NCI-H1417 treated with DMSO at 0.1 percent for 48 hours (cell line): Measurements from ENCODE around the gene WWC2.

Experiments used
- DNase-seq: peaks from one replicate; lab custom pipeline; 2025; lab: John Stamatoyannopoulos, UW

The WWC2 gene

DNA sequence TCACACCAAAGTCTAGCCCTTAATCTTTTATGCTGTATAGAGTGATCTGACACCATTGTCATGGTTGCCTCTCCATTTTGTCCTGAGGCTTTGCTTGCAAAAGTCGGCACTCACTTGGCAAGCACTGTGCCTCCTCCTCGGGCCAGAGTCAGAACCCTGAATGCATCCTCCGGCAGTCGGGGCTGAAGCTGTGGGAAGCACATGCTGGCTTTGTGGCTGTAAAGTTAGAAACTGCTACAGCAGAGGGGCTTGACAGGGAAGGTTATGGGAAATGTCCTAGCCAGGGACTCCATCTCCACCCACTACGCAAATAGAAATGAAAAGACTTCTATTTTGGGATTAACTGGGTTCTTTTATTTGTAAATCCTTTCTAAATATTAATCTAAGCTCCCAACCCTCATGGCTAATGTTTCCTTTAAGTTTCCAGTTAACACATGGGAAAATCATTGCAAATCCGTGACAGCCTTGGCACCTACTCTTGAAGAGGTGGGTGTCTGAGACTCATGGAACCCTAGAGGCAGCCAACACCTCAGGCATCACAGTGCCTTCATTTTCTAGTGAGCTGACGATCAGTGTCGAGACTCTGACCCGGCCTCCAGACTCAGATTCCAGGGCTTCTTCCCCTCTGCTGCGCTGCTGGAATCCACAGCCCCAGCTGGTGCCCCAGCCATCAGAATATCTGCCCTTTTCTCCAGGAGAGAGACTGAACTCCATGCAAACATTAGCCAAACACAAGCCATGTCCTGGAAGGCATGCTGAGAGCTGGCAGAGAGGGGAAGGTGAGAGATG is 231.1 kb downstream of the WWC2 start:
- DNase-seq = no peak

- DNase-seq = no peak
These were observed 231.8 kb downstream of the WWC2 start for GRCh38 chr4:183330841-183331240.

DNA sequence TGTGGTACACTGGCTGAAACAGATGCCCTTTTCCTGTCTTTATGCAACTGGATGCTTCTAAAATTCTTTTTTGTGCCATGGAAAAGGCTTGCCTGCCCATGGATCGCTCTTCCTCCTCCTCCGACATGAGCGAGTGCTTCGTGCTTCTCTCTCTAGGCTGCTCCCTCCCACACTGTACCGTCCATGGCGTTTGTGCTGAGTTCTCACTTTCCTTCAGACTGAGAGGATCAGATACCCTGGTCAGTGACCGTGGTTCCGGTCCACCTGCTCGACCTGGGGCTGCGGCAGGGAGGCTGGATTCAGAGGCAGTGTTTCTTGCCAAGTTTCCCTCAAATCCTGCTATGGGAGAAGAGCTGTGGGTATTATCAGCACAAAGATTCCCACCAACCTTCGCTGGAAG is 233.4 kb downstream of the WWC2 start:
- DNase-seq = no peak

DNA sequence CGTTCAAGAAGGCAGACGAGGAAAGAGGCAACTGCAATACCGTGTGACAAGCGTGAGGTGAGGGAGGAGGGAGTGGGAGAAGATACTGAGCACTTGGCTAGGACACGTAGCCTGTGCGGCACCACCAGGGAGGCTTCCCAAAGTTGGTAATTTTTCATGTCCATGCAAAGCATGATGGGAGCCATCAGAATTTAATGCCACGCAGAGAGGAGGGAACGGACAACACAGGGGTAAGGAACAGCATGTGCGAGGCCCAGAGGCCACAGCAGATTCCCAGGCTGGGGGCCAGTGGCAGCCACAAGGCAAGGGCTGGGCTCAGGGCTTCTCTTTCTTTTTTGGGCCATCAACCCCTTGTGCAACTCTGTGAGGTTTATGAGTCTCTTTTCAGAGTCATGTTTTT is 234.1 kb downstream of the WWC2 start:
- no peak for DNase-seq

DNA sequence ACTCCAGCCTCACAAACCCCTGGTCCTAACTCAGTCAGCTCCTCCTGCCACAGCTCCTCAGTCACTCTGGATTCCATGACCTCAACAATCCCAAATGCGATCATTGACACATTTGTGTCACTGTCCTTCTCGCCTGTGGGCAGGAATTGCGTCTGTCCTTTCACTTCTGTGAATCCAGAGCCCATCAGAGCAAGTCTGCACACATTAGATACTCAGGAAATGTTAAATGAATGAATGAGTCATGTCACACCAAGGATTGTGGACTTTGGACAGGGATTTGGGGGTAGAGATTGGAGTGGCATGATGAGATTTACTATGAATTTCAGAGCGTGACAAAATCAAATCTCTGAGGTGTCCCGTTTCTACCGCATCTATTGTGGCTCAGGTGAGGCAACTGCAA is 234.9 kb downstream of the WWC2 start:
- DNase-seq = no peak

DNA sequence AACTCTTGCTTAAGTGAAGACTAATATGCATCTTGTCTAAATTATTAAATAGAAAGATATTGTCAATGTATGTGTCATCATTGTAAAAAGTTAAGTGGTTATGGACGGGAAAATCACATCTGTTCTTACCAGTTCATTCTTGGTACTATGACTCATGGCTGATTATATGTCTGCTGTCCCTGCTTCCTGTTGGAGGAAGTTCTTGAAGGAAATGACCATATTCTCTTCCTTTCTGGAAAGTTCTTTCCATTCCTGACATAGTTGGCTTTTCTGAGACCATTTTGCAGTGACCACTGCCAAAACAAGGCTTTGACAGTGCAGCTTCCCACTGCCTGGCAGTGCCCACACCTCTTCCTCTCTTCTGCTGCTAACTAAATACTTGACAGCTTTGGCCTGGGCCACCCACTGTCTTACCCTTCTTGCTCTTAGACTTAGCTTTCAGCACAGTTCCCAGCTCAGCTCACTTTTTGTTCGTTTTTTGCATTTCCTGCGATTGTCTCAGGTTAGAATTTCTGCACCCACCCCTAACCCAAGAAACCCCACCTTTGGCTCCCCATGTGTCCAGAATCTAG is 236.4 kb downstream of the WWC2 start:
- no peak for DNase-seq

DNA sequence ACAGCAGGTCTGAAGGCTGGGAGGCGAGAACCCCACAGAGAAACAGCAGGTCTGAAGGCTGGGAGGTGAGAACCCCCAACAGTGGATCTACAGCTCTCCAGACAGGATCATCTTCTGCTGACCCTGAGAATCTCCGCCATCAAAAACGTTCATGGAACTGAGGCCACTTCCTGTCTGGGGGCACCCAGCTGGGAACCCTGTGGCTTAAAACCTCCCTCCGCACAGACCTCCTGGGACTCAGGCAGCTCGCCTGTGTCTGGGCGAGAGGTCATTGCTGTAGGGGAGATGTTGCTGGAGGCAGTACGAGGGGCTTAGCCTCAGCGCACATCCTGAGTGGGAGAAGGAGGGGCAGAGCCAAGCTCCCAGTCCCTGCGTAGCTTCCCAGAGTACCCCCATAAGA is 238.3 kb downstream of the WWC2 start:
- DNase-seq = no peak

DNA sequence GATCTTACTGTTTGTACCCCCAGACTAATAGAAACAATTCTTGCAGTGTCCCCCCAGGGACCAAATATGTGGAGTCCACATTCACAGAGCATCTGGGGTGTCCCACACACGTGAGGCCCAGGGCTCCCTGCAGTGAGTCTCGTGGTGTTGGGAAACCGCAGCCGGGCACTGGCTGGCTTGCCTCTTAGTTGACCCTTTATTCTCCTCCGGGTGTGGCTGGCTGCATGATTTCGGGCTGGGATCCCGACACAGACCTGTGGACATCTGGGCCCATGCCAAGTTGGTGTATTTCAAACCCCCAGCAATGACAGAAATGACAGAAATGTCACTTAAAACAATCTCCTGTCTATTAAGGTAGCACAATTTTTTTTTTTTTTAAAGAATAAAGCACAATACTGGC is 238.8 kb downstream of the WWC2 start:
- no peak for DNase-seq

GRCh38 chr4:183342541-183343533 is 243.8 kb downstream of the WWC2 start:
- DNase-seq = no peak

GRCh38 chr4:183343730-183344129 is 244.7 kb downstream of the WWC2 start:
- DNase-seq = no peak

- DNase-seq = no peak
These were observed 245.6 kb downstream of the WWC2 start for GRCh38 chr4:183344523-183345255.

GRCh38 chr4:183345261-183345660 is 246.2 kb downstream of the WWC2 start:
- no peak for DNase-seq

DNA sequence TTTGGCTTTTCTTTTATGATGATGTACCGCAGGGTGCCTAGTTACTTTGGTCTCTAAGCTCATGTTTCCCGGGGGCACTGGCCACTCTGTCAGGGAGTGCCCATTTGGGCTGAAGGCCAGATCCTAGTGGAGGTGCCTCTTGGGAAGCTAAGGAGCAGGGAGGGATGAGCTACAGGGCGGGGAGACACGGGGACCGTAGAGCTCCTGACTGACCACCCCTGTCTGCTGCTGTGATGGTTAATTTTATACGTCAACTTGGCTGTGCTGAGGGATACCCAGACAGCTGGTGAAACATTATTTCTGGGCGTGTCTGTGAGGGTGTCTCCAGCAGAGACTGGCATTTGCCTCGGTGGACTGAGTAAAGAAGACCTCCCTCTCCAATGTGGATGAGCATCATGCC is 248.1 kb downstream of the WWC2 start:
- no peak for DNase-seq

GRCh38 chr4:183347566-183347965 is 248.5 kb downstream of the WWC2 start:
- DNase-seq = no peak

DNA sequence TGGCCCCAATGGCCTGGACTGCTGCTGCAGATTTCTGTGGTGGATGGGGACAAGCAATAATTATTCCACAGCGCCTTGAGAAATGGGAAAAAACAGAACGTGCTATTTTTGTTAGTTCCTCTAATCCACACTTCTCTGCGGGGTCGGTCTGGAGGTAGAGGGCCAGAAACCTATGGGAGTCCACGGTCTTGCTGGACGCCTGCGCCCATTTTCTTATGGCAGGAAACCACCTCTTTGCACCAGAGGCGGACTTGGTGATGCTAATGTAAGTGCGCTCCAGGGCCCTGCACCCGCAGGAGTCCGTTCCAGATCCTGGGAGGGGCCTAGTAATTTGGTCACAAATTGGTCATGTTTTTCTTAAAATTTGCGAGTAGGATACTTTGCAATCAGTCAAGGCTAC is 249.1 kb downstream of the WWC2 start:
- no peak for DNase-seq

GRCh38 chr4:183348706-183349659 is 249.9 kb downstream of the WWC2 start:
- no peak for DNase-seq

- no peak for DNase-seq
These were observed 250.6 kb downstream of the WWC2 start for GRCh38 chr4:183349673-183350072.

DNA sequence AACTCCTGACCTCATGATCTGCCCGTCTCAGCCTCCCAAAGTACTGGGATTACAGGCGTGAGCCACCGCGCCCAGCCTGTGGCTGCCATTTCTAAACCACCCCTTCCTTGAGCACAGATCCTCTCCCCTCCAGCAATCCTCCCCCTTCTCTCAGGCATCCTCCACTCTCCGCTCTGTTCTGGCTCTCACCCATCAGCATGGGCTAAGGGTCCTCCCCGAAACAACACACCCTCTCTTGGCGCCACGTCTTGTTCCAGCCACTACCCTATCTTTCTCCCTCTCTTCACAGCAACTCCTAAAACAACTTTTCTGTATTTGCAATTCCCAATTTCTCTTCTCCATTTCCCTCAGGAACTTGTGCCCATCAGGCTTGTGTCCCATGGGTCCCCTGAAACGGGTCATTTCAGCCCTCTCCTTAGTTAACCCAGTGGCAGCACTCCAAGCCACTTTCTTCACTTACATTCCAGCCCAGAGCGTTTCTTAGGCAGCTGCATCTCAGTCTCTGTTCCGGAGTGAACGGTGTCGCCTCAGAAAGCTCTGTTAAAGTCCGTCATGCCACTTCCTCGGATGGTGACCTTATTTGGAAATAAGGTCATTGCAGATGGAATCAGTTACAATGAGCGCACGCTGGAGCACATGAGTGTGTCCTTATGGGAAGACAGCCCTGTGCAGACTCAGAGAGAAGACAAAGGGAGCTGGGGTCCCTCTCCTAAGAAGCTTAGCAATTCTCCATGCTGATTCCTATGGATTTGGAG is 251.4 kb downstream of the WWC2 start:
- DNase-seq = no peak

GRCh38 chr4:183352546-183352945 is 253.5 kb downstream of the WWC2 start:
- DNase-seq = no peak

GRCh38 chr4:183353557-183353956 is 254.5 kb downstream of the WWC2 start:
- no peak for DNase-seq
